HG02870 (cell line): ENCODE data around the gene PPFIA1.

ENCODE experiments used
- ATAC-seq: cut with Tn5 transposase; IDR thresholded peaks from one replicate; pipeline ENCODE4 v1.9.1; 2021; ENCODE audit warnings: mild to moderate bottlenecking, moderate library complexity; ENCODE audit not compliant: unreplicated experiment

The PPFIA1 gene

DNA sequence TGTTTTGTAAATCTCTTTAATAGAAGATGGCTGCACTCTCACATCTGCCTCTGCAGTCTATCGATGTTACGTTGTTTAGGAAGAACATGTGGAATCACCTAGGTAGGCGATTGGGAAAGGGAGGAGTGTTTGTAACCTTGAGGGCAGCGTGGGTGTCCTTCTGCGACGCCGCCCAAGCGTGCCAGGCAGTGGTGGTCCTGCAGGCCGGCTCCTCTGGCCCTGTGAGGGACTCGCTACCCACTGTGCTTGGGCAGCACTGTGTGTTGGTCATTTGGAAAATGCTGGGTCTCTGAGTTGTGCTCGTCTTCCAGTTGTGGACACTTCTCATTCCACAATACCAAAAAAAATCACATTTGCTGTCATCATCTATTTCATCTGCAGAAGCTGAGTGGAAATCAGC lies 156.9 kb downstream of the PPFIA1 start:
- ATAC-seq: no peak

DNA sequence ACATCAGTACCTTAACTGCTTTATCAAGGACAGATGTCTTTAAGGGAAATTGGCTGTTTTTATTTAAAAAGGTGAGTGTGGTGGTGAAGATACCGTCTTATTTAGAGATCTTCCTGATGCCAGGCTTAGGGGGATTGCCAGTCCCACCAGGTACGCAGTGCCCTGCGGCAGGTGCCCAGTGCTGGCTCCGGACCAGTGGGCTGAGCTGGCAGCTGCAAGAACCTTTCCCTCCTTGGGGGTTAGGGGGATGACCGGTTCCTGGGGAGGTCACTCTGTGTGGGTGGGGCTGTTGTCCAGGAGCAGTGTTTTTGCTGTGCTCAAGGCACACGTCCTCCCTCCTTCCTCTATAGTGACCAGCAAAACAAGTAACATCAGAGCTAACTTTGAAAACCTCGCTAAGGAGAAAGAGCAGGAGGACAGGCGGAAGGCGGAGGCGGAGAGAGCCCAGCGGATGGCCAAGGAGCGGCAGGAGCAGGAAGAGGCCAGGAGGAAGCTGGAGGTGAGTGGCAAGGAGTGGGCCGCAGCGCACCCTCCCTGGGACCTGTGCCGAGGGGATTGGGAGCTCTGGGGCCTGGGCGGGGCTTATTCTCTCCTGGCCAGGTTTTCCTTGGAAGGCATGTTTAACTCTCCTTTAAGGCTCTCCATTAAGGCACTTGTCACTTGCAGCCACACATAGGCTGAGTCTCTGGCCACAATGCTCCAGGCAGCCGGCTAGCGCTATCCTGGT lies 158.4 kb downstream of the PPFIA1 start:
- no peak for ATAC-seq

DNA sequence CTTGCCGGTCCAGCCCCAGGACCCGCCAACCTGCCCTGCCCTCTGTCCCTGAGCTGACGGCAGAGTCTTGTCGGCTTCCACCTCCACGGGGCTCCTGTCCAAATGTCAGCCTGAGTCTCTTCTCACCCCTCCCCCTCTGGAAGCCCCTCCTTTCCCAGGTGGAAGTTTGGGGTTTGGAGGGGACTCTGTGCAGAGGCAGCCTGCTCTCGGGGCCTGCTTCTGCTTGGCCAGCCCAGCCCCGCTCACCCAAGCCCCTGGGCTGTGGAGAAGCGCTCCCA lies 158.9 kb downstream of the PPFIA1 start:
- no peak for ATAC-seq

DNA sequence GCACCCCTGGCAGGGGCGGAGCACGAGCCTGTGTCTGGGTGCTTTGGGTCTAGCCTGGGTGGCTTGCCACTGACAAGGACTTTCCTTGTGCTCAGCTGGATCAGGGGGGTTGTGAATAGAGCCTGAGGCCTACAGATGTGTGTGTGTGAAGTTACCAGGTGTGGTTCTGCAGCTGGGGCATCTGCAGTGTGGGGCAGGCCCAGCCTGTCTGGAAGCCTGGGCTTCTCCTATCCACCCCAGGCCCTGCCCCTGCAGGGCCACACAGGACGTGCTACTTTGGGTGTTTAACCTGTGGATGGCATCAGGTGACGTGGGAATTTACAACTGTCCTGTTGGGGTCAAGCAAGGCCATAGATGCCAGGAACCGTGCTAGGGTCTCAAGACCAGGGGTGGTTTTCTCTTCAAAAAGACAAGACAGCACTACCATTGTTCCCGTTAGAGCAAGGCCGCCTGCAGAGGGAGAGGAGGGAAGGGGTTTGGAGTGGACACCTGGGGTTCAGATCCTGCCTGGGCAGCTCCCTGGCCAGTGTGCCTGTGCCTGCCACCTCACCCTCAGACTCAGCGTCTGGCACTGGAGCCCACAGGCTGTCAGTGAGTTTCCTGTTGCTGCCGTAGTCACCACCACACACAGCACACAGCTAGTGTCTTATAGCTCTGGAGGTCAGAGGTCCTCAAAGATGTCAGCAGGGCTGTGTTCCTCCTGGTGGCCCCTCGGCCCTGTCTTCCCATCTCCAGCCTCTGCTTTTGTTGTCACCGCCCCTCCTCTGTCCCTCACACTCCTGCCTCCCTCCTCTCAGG lies 159.4 kb downstream of the PPFIA1 start:
- ATAC-seq: no peak

DNA sequence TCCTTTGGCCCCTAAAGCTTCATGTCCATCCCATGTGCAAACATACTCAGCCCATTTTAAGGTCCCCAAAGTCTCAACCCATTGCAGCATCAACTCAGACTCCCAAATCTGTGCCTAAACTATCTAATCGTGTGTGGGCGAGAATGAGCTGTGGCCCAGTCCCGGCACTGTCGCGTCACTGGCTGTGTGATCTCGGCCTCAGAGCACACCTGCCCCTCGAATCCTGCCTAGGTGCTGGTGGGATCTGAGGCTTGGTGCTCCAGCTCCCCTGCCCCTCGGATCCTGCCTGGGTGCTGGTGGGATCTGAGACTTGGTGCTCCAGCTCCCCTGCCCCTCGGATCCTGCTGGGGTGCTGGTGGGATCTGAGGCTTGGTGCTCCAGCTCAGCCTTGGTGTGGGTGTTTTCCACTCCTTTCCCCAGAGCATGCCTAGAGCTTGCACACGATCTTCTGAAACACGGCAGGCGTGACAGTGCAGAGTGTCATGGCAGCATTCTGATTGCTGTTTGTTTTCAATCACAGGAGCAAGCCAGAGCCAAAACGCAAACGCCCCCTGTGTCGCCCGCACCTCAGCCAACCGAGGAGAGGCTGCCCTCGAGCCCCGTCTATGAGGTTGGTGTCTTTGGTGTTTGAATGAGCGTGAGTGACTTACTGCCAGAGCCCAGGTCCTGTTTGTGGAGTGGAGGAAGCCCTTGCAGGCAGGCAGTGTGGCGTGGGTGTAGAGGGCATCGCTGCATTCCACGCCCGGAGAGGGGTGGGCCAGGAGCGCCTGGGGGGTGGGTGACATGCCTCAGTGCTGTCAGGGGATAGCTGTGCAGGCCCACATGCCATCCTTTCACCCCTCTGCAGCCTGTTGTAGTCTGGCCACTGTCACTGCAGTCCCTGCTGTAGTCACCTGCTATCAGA lies 160.4 kb downstream of the PPFIA1 start:
- no peak for ATAC-seq

DNA sequence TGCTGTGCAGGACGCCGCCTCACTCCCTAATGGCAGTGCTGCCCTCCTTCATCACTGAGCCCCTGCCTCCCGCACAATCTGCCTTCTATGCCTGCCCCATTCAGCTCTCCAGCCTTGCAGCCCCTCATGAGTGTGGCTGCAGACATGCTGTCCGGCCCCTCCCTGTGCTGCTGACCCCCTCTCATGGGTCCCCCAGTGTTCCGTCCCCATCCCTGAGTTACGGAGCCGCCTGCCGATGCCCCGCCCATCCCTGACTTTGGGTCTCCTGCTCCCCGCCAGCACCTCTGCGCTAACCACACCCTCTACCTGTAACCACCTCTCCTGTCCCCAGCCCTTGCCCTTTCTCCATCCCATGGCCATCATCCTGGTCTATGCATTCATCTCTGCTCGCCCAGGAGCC lies 161.1 kb downstream of the PPFIA1 start:
- no peak for ATAC-seq

DNA sequence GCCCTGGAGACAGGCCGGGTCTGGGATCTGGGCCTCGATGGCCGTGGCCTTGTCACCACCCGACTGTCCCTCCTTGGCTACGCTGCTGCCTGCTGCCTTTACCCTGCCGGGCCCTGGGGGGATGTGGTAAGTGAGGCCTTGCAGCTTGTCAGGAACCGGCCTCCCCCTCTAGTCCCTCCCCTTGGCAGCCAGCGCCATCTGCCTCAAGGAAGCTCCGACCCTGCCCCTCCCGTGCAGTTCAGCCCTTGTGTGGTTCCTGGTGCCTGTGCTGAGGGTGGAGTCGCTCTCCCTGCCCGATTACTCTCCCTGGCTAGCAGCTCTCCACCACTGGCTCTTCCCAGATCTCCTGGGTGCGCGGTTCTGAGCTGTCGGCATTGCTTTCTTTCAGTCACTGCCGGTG lies 161.6 kb downstream of the PPFIA1 start:
- no peak for ATAC-seq

DNA sequence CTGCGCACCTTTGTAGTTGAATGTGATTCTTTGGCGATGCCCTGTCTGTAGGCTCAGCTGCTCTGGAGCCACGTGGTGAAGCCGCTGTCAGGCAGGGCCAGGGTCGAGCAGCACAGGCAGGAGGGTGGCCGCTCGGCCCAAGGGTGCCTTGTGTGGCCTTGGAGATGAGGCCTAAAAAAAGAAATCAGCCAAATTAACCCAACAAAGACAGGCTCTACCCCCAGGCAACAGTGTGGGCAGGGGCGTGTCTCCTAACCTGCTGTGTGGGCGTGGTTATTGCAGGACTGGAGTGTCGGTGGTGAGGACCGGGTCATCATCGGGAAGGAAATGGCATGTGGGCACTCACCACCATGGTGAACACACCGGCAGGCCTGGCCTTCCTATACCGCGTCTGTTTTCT lies 162.1 kb downstream of the PPFIA1 start:
- no peak for ATAC-seq

DNA sequence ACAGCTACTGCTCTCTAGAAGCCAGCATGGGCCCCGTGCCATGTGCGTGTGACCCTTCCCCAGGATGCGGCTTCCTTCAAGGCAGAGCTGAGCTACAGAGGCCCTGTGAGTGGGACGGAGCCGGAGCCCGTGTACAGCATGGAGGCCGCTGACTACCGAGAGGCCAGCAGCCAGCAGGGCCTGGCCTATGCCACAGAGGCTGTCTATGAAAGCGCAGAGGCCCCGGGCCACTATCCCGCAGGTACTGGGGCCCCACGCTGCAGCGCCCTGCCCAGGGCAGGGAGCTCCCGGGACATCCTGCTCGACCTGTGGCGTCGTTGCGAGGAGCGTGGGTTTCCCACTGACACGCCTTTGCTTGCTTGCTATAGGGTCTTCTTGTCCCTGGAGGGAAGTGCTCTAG lies 162.5 kb downstream of the PPFIA1 start:
- ATAC-seq: no peak

DNA sequence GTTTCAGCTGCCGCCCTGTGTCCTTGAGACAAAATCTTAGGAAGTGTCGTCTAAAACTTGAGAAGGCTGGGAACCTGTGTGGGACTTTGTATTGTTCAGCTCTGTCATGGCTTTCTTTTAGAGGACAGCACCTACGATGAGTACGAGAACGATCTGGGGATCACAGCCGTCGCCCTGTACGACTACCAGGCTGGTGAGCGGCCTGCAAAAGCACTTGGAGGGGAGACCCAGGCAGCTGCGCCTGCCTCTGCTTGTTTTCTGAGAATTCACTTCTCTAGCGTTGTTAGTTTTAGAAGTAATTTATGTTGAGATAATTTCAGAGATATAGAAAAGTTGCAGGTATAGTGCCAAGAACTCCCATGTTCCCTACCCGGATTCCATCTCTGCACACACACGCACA lies 163.0 kb downstream of the PPFIA1 start:
- no peak for ATAC-seq
